ENCODE data around the gene TRAFD1. TPM values are rescaled to one million over a fixed set of nuclear protein-coding genes. Genes with fewer than 3 reads are reported as not detected.

Gene TRAFD1
- total RNA-seq, 2 experiments from 2014 or later, result 14.3 to 19.4 TPM

DNA sequence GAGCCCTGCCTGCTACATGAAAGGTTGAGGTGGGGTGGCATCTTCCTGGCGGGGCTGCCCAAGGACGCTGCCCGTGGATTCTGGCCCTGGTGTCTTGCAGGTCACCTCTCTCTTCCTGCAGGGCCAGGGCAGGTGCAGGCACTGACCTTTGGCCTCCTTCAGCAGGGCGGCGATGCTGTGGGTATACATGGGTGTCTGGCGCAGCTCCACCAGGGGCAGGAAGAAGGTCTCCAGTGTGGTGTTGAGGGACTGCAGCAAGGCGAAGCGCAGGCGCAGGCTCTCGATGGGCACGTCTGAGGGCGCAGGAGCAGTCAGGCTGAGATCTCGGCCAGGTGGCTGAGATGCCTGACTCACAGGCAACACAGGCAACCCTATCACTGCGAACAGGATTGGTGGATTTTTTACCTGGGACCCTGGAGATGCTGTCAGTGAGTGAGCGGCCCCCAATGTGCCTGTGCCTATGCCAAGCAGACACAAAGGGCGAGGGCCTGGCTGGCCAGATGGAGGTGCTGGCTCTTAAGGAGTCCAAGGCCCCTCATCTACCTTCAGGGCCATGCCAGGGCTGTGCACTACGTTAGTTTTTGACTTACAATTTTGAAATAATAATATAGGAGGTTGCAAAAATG, 45.7 kb downstream of the TRAFD1 start:
- BruUV-seq (replicated peaks), result no TSS peak
- no peak for DNase-seq (ENCODE audit: low spot score)
- Histone ChIP-seq H4K20me1 (ENCODE audit: insufficient read depth, low read length) (no peaks in the 10 kb centered on the region), H3K27ac (ENCODE audit: low read depth, low read length, poor library complexity, severe bottlenecking) (no peak overlapping the region), H2AFZ (ENCODE audit: low read length) (no peak overlapping the region), H3K4me1 (ENCODE audit: insufficient read depth, low read length, poor library complexity, severe bottlenecking) (no peaks in the 10 kb centered on the region), H3K36me3 (ENCODE audit: insufficient read depth, low read length) (peaks cover 27% of the 10 kb centered on the region), H3K4me3 (ENCODE audit: low read depth, low read length, poor library complexity, severe bottlenecking) (no peak overlapping the region), H3K9me2 (ENCODE audit: insufficient read depth, low read length) (no peaks in the 10 kb centered on the region), H3K9me3 (ENCODE audit: low read length) (no peaks in the 10 kb centered on the region), H3K79me2 (ENCODE audit: insufficient read depth, low read depth, low read length) (no peaks in the 10 kb centered on the region), H3K4me2 (ENCODE audit: low read length) (no peak overlapping the region)
- ChIA-PET POLR2A (no interaction called here), CTCF (ENCODE audit: unreplicated experiment) (no interaction called here)
- intact Hi-C loops (cut with micrococcal nuclease; ENCODE audit: unreplicated experiment), result no loop called here
- TF ChIP-seq, protein P1, sequence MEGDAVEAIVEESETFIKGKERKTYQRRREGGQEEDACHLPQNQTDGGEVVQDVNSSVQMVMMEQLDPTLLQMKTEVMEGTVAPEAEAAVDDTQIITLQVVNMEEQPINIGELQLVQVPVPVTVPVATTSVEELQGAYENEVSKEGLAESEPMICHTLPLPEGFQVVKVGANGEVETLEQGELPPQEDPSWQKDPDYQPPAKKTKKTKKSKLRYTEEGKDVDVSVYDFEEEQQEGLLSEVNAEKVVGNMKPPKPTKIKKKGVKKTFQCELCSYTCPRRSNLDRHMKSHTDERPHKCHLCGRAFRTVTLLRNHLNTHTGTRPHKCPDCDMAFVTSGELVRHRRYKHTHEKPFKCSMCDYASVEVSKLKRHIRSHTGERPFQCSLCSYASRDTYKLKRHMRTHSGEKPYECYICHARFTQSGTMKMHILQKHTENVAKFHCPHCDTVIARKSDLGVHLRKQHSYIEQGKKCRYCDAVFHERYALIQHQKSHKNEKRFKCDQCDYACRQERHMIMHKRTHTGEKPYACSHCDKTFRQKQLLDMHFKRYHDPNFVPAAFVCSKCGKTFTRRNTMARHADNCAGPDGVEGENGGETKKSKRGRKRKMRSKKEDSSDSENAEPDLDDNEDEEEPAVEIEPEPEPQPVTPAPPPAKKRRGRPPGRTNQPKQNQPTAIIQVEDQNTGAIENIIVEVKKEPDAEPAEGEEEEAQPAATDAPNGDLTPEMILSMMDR (conservative IDR thresholded peaks at IDR 0.05; ENCODE audit: low read length), result no peak
- no peak for TF ChIP-seq EZH2phosphoT487 (IDR thresholded peaks at IDR 0.05; ENCODE audit: borderline replicate concordance, low read depth, low read length)

DNA sequence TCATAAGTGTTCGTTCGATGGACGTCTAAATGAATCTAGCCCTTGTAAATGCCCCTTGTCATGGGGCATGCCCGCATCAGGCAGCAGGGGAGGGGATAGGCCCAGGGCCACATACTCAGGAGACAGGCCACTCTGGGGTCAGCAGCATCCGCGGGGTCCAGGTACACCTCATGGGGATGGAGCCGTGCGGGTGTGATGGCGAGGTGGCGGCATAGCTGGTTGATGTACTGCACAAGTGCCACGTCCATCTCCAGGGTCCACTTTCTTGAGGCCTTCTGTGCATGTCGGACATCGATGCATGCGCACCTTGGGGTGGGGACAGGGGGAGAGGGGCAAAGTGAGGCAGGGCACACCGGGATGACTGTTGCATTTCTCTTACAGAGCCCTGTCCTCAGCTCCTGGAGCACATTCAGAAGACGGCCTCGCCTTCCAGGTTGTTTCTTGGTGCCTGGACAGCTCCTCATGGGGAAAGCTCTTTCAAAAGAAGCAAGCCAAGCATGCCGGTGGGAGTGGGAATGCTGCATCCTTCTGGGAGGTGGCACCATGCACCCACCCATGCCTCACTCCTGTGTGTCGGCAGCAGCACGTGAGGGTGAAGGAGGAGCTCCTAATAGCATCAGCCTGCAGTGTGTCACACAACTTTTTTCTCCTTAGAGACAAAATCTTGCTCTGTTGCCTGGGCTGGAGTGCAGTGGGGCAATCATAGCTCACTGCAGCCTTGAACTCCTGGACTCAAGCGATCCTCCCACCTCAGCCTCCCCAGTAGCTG, 47.4 kb downstream of the TRAFD1 start:
- CTCF ChIA-PET (ENCODE audit: unreplicated experiment), result interaction anchor here (0.6 kb wide), 1 partner anchor 96 kb away, joined by 4 read pairs; no protein-coding TSS in a partner anchor
- no peak for TF ChIP-seq EZH2phosphoT487 (IDR thresholded peaks at IDR 0.05; ENCODE audit: borderline replicate concordance, low read depth, low read length)
- TF ChIP-seq, protein P1 (conservative IDR thresholded peaks at IDR 0.05; ENCODE audit: low read length), result no peak

More for the DNA sequence above, 47.4 kb downstream of the TRAFD1 start:
- no TSS peak for BruUV-seq (replicated peaks)
- Histone ChIP-seq H3K9me2 (ENCODE audit: insufficient read depth, low read length) (no peaks in the 10 kb centered on the region), H3K4me1 (ENCODE audit: insufficient read depth, low read length, poor library complexity, severe bottlenecking) (no peaks in the 10 kb centered on the region), H3K36me3 (ENCODE audit: insufficient read depth, low read length) (peaks cover 33% of the 10 kb centered on the region), H3K4me3 (ENCODE audit: low read depth, low read length, poor library complexity, severe bottlenecking) (no peak overlapping the region), H2AFZ (ENCODE audit: low read length) (no peak overlapping the region), H3K79me2 (ENCODE audit: insufficient read depth, low read depth, low read length) (no peaks in the 10 kb centered on the region), H3K27ac (ENCODE audit: low read depth, low read length, poor library complexity, severe bottlenecking) (no peak overlapping the region), H3K4me2 (ENCODE audit: low read length) (no peak overlapping the region), H3K9me3 (ENCODE audit: low read length) (no peaks in the 10 kb centered on the region), H4K20me1 (ENCODE audit: insufficient read depth, low read length) (no peaks in the 10 kb centered on the region)
- intact Hi-C loops (cut with micrococcal nuclease; ENCODE audit: unreplicated experiment), result no loop called here
- no peak for DNase-seq (ENCODE audit: low spot score)
- POLR2A ChIA-PET, result interaction anchor here (1.1 kb wide), 1 partner anchor 25 kb away, joined by 3 read pairs; no protein-coding TSS in a partner anchor
